Kidney glomerular epithelial cell (primary cell): ENCODE data around the gene PIGR.
A peak's percentile ranks its signal among the peaks of the same experiment; 100 is the strongest.

Source experiments
- DNase-seq: peaks from one replicate; lab custom pipeline; 2025; lab: John Stamatoyannopoulos, UW

The PIGR gene, protein sequence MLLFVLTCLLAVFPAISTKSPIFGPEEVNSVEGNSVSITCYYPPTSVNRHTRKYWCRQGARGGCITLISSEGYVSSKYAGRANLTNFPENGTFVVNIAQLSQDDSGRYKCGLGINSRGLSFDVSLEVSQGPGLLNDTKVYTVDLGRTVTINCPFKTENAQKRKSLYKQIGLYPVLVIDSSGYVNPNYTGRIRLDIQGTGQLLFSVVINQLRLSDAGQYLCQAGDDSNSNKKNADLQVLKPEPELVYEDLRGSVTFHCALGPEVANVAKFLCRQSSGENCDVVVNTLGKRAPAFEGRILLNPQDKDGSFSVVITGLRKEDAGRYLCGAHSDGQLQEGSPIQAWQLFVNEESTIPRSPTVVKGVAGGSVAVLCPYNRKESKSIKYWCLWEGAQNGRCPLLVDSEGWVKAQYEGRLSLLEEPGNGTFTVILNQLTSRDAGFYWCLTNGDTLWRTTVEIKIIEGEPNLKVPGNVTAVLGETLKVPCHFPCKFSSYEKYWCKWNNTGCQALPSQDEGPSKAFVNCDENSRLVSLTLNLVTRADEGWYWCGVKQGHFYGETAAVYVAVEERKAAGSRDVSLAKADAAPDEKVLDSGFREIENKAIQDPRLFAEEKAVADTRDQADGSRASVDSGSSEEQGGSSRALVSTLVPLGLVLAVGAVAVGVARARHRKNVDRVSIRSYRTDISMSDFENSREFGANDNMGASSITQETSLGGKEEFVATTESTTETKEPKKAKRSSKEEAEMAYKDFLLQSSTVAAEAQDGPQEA

DNA sequence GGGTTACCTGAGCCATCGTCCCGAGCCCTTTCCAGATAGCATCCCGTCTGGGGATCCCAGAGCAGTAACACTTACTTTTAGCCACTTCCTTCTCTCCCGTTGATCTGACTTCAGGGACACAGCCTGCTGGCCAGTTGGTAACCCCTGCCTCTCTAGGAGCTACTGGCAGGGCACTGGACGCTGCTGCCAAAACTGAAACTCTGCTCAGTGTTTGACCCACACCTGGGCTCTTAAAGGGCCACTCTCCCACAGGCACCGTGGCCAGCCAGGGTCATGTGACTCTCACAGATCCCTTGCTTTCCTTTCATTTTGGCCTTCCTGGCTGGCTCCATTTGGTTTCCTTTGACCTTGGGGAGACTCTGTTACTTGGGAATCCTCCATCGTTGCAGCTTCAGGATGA, at the start of gene PIGR:
Gene PIGR, minus strand, starts transcription at position 206 of the 400 bp plus-strand sequence. CDS start 5,935 bp downstream, outside the sequence.
- DNase-seq, result no peak

- DNase-seq, result no peak
These were observed 46.5 kb upstream of the PIGR start for GRCh38 chr1:206992790-206993189.

- no peak for DNase-seq
These were observed 41.6 kb upstream of the PIGR start for GRCh38 chr1:206987873-206988272.

- DNase-seq, result no peak
These were observed 40.6 kb upstream of the PIGR start for GRCh38 chr1:206986885-206987284.

DNA sequence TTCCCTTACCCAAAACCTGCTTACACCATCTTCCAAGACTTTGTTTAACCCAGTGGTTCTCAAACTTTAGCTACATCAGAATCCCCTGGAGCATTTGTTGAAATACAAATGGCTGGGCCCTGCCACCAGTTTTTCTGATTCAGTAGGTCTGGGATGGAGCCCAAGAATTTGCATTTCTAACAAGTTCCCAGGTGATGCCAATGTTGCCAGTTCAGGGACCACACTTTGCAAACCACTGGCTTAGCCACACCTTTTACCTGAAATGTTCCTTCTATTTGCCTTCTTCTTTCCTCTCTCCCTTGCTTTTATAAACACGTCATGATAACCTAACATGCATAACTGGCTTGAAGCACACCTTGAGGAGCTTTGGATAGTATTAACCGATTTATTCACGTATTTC, 40.1 kb upstream of the PIGR start:
- no peak for DNase-seq

DNA sequence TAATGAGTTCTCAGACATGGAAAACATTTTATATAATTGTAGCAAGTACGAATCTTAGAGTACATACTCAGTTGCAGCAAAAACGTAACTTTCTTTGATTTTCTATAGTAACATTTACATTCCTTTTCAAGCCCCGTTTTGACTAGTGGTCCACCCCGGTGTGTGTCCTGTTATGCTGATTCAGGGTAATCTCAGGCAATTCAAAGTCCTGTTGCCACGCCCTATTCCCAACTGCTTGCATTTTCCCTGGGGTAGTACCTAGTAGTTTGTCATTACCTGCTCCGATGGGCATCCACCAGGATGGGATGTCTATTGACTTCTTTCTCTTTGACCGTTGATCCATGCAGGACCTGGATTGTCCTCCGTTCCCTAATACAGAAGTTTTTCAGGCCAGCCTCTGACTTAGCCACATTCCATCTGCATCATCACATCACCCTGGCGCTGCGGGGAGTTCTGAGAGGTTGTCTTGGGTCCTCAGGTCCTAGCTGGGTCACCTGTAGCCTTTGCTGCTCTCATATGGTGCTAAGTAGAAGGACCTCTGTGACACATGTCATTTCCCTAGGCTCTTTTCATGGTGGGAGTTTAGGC, 39.0 kb upstream of the PIGR start:
- no peak for DNase-seq

DNA sequence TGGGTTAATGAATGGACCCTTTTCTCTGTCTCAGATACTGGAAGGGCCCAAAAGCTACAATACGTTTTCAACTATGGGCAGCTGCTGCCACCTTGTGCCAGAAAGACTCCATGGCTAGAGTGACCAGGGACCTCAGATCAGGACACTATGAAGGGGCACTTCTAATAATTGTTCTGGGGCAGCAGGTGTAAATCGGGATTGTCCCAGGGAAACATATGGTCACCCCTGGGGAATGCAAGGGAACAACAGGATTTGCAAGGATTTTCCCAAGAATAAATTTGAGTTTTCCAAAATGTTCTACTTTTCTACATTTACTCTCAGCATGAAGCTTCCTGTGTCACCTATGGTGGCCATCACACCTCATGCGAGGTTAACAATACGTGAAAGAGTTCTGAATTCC, 36.0 kb upstream of the PIGR start:
- DNase-seq, result peak; percentile 40

- DNase-seq, result peak; percentile 22
These were observed 33.2 kb upstream of the PIGR start for GRCh38 chr1:206979379-206980043.

DNA sequence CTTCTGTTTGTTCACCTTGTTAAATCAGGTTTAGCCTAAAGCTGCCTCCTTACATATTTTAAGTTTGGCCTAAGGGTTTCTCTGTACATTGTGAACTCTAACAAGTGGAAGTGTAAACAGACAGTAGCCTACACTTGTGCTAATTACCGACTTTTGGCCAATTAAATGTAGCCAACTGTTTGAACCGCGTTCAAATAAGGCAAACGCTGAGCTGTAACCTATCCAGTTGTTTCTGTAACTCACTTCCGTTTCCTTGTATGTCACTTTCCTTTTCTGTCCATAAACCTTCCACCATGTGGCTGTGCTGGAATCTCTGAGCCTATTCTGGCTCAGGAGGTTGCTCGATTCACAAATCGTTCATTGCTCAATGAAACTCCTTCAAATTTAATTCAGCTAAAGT, 32.0 kb upstream of the PIGR start:
- no peak for DNase-seq

DNA sequence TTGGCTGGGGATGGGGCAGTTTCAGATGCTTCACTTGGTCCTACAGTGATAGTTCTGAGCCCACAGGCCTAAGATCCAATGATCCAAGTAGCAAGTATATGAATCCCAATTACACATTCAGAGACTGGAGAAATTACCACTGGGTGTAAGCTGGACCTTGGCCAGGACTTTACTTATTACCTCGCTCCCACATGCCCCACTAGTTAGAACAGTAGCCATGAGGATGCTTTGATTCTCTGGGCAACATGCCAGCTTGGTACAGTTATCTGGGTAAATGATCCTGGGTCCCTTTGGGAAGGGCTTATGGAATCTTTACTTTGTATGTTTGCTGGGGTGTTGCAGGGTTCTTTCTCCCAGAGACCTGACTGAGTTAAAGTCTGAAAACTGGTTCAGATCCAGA, 29.0 kb upstream of the PIGR start:
- DNase-seq, result peak; percentile 7

- DNase-seq, result no peak
These were observed 27.9 kb upstream of the PIGR start for GRCh38 chr1:206974140-206974539.

DNA sequence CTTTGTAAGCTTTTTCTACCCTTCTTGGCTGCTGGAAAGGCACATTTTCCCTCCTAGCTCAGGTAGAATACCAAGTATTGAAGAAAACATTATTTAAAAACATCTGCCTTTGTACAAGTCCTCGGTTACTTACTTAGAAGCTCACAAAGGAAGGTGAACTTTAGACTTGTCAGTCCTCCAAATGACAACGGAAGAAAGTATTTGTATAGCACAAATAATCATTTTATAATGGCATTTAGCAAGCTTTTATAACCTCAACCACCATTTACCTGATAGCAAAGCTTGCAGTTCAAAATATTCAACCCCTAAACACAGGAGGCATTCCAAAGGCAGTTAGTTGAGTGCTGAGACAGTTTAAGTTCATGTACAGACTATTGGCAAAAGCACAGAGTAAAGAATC, 26.5 kb upstream of the PIGR start:
- DNase-seq, result no peak

- DNase-seq, result no peak
These were observed 24.9 kb upstream of the PIGR start for GRCh38 chr1:206971029-206971655.

GRCh38 chr1:206970446-206970845, 24.2 kb upstream of the PIGR start, which contains the start of gene FCAMR:
FCAMR (minus strand) TSS chr1:206970460; CDS start chr1:206970125, 335 bp downstream.
- no peak for DNase-seq

- no peak for DNase-seq
These were observed 22.8 kb upstream of the PIGR start for GRCh38 chr1:206969090-206969489.

DNA sequence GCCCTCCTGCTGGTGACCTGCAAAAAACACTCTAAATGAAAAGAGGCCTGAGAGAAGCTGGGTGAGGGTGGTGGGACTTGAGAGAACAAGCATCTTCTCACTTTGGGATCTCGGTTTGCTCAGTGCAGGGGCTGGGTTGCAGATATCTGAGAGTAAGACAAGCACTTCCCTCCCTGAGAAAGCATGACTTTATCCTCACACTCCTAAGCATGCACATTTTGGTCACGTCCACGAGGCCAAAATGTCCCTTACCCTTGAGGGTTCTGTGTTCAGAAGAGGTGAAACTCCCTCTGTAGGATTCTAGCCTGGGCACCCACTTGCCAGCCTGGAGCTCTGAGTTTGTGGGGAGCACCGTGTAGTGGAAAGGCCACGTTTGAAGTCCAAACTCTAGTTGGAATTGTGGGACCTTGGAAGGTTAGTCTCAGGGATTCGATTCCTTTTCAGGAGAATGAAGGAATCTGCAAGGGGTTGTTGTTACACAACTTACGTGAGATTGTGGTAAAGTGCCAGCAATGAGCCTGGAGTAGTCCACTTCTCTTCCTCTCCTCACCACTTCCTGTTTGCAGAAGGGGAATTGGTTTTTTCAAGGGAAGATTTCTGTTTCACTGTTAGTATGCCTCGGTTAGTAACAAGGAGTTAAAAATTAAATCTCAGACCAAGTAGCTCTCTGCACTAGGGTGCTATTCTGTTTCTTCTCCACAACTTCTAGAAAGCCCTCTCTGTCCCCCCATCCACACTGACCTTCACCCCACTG, 21.0 kb upstream of the PIGR start:
- no peak for DNase-seq

- DNase-seq, result no peak
These were observed 19.5 kb upstream of the PIGR start for GRCh38 chr1:206965781-206966180.

DNA sequence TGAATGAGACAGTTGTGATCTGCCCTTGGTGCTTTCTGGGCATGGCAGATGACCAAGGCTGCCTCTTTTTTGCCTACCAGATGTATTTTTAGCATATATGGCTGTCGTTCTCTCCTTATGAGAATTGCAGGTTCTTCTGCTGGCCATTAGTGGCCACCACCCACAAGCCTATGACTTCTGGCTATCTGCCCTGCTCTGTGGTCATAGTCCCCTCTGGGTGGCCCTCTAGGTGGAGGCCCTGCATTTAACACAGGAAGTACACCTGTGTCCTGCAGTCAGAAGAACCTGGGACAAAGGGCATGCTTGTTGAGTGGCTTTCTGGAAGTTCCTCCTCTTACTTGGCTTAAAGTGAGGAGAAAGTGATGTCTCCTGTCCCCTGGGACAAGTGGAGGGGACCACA, 17.5 kb upstream of the PIGR start:
- DNase-seq, result no peak

- DNase-seq, result no peak
These were observed 16.9 kb upstream of the PIGR start for GRCh38 chr1:206963119-206963712.

DNA sequence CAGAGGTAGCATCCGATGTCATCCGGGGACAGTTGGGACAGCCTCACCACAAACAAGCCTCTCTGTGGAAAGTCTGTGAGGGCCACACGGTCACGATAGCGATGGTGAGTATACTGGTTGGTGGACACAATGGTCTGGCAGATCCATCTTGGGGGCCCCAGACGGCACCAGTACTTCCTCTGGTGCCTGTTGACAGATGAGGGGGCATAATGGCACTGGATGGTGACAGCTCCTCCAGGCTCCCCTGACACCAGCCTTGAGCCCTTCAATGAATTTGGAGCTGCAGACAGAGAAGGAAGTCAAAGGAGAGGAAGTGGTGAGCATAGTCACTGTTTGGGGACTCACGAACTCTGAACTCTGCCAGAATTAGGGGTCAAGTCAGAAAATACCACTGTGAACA, 16.0 kb upstream of the PIGR start:
- DNase-seq, result no peak

GRCh38 chr1:206961668-206962067, 15.4 kb upstream of the PIGR start:
- DNase-seq, result no peak
